Measurements from ENCODE around the gene TMEM235. TPM values are rescaled to one million over a fixed set of nuclear protein-coding genes. Genes with fewer than 3 reads are reported as not detected.

The TMEM235 gene
- total and polyA plus RNA-seq, 4 donors: 0.02 TPM; not detected in 3

GRCh38 chr17:78196716-78197115 is 34.7 kb upstream of the TMEM235 start:
- 92% methylated on average over 5 of the region's 5 CpGs for WGBS

GRCh38 chr17:78197147-78197832 is 34.1 kb upstream of the TMEM235 start:
- H3K27me3 ChIP-seq (ENCODE audit: control insufficient read depth in 4 of 4, insufficient read depth in 4 of 4, low read length in 3 of 4): no peaks in the 10 kb centered on the region
- DNase-seq (ENCODE audit: low spot score): no peak
- TF ChIP-seq EGR1 (IDR thresholded peaks at IDR 0.05; ENCODE audit: low read depth in 2 of 2) (no peak), ZBTB33 (IDR thresholded peaks at IDR 0.05) (no peak), CTCF (IDR thresholded peaks at IDR 0.05; ENCODE audit: low read depth, low read length, missing input control) (no peak), GABPA (IDR thresholded peaks at IDR 0.05 in 1 of 2, conservative IDR thresholded peaks at IDR 0.05 in 1 of 2) (no peak), RAD21 (IDR thresholded peaks at IDR 0.05) (no peak), NR2F2 (IDR thresholded peaks at IDR 0.05) (no peak), JUND (IDR thresholded peaks at IDR 0.05) (no peak), FOXA2 (IDR thresholded peaks at IDR 0.05) (no peak), HNF4A (conservative IDR thresholded peaks at IDR 0.05) (no peak), SP1 (IDR thresholded peaks at IDR 0.05) (no peak)
- H3K4me1 ChIP-seq (ENCODE audit: control insufficient read depth in 4 of 4, insufficient read depth in 4 of 4, low read length in 3 of 4): peaks cover 0 to 10% (median 3%) of the 10 kb centered on the region in 4 donors
- no peak overlapping the region for H3K4me3 ChIP-seq (ENCODE audit: low read depth in 1 of 3, low read length in 3 of 3)
- no peaks in the 10 kb centered on the region for H3K9me3 ChIP-seq (ENCODE audit: control insufficient read depth in 4 of 4, low read length in 3 of 4)
- H3K36me3 ChIP-seq (ENCODE audit: control insufficient read depth in 4 of 4, insufficient read depth in 3 of 4, low read depth in 1 of 4, low read length in 3 of 4): peaks cover 21 to 33% (median 29%) of the 10 kb centered on the region in 4 donors
- no peak overlapping the region for H3K27ac ChIP-seq (ENCODE audit: low read depth in 1 of 2, low read length in 2 of 2)
- no peak overlapping the region for H3K9ac ChIP-seq (ENCODE audit: low read depth in 1 of 2, low read length in 2 of 2)
- 85% methylated on average over 9 of the region's 9 CpGs for WGBS

More at GRCh38 chr17:78196716-78197115, 34.7 kb upstream of the TMEM235 start:
- no peak for DNase-seq (ENCODE audit: low spot score)
- H3K27me3 ChIP-seq (ENCODE audit: control insufficient read depth in 4 of 4, insufficient read depth in 4 of 4, low read length in 3 of 4): no peaks in the 10 kb centered on the region
- TF ChIP-seq JUND (IDR thresholded peaks at IDR 0.05) (no peak), ZBTB33 (IDR thresholded peaks at IDR 0.05) (no peak), CTCF (IDR thresholded peaks at IDR 0.05; ENCODE audit: low read depth, low read length, missing input control) (no peak), FOXA1 (IDR thresholded peaks at IDR 0.05) (no peak), ATF3 (IDR thresholded peaks at IDR 0.05) (no peak), HNF4A (conservative IDR thresholded peaks at IDR 0.05) (no peak)
- peaks cover 0 to 10% (median 3%) of the 10 kb centered on the region in 4 donors for H3K4me1 ChIP-seq (ENCODE audit: control insufficient read depth in 4 of 4, insufficient read depth in 4 of 4, low read length in 3 of 4)
- H3K9ac ChIP-seq (ENCODE audit: low read depth in 1 of 2, low read length in 2 of 2): no peak overlapping the region
- H3K9me3 ChIP-seq (ENCODE audit: control insufficient read depth in 4 of 4, low read length in 3 of 4): no peaks in the 10 kb centered on the region
- no peak overlapping the region for H3K4me3 ChIP-seq (ENCODE audit: low read depth in 1 of 3, low read length in 3 of 3)
- H3K36me3 ChIP-seq (ENCODE audit: control insufficient read depth in 4 of 4, insufficient read depth in 3 of 4, low read depth in 1 of 4, low read length in 3 of 4): peaks cover 21 to 33% (median 28%) of the 10 kb centered on the region in 4 donors
- H3K27ac ChIP-seq (ENCODE audit: low read depth in 1 of 2, low read length in 2 of 2): no peak overlapping the region

Data from liver (tissue), 9 donors.